Measurements from ENCODE around the gene PAX1. TPM values are rescaled to one million over a fixed set of nuclear protein-coding genes. Genes with fewer than 3 reads are reported as not detected.

PAX1 gene
- total RNA-seq, 2 donors from 2014 or later = not detected

GRCh38 chr20:21681234-21681921 lies 24.1 kb upstream of the PAX1 start:
- Histone ChIP-seq H3K4me1 (ENCODE audit: control insufficient read depth, insufficient read depth, low read length) (no peaks in the 10 kb centered on the region), H3K9ac (ENCODE audit: extremely low read depth, low read length, poor library complexity, severe bottlenecking) (no peak overlapping the region), H3K9me3 (ENCODE audit: control insufficient read depth, low read length) (no peaks in the 10 kb centered on the region), H3K27me3 (ENCODE audit: control insufficient read depth, insufficient read depth, low read length, poor library complexity, severe bottlenecking) (no peaks in the 10 kb centered on the region), H3K27ac (ENCODE audit: low read depth, low read length) (no peak overlapping the region), H3K4me3 (ENCODE audit: low read length) (no peak overlapping the region), H3K36me3 (ENCODE audit: control insufficient read depth, insufficient read depth, low read length) (no peaks in the 10 kb centered on the region)
- Mint-ChIP-seq H3K4me1 (no peaks in the 10 kb centered on the region), H3K27ac (no peak overlapping the region), H3K27me3 (ENCODE audit: insufficient read depth) (peaks cover 5% of the 10 kb centered on the region), H3K9me3 (no peaks in the 10 kb centered on the region), H3K36me3 (ENCODE audit: low read depth) (no peaks in the 10 kb centered on the region), H3K4me3 (no peak overlapping the region)
- DNase-seq = no peak
- no peak for TF ChIP-seq CTCF (conservative IDR thresholded peaks at IDR 0.05)
- WGBS, 2 experiments (ENCODE audit: insufficient coverage in 1 of 2, insufficient read length in 1 of 2) = 89 to 91% methylated on average over 11 to 14 of the region's 14 CpGs

- no peak overlapping the region for H3K9ac ChIP-seq (ENCODE audit: extremely low read depth, low read length, poor library complexity, severe bottlenecking)
- DNase-seq = no peak
- 92 to 94% methylated on average over 9 to 10 of the region's 10 CpGs for WGBS, 2 experiments (ENCODE audit: insufficient coverage in 1 of 2, insufficient read length in 1 of 2)
- peaks cover 5% of the 10 kb centered on the region for H3K27me3 Mint-ChIP-seq (ENCODE audit: insufficient read depth)
- no peak overlapping the region for H3K27ac Mint-ChIP-seq
- no peaks in the 10 kb centered on the region for H3K27me3 ChIP-seq (ENCODE audit: control insufficient read depth, insufficient read depth, low read length, poor library complexity, severe bottlenecking)
- no peak overlapping the region for H3K4me3 ChIP-seq (ENCODE audit: low read length)
- no peak for TF ChIP-seq CTCF (conservative IDR thresholded peaks at IDR 0.05)
- H3K4me1 Mint-ChIP-seq = no peaks in the 10 kb centered on the region
- H3K27ac ChIP-seq (ENCODE audit: low read depth, low read length) = no peak overlapping the region
- no peaks in the 10 kb centered on the region for H3K36me3 ChIP-seq (ENCODE audit: control insufficient read depth, insufficient read depth, low read length)
- no peak overlapping the region for H3K4me3 Mint-ChIP-seq
- no peaks in the 10 kb centered on the region for H3K9me3 Mint-ChIP-seq
- H3K4me1 ChIP-seq (ENCODE audit: control insufficient read depth, insufficient read depth, low read length) = no peaks in the 10 kb centered on the region
- no peaks in the 10 kb centered on the region for H3K9me3 ChIP-seq (ENCODE audit: control insufficient read depth, low read length)
- no peaks in the 10 kb centered on the region for H3K36me3 Mint-ChIP-seq (ENCODE audit: low read depth)
Measured at GRCh38 chr20:21681922-21682318, 23.5 kb upstream of the PAX1 start.

- no peak for TF ChIP-seq CTCF (conservative IDR thresholded peaks at IDR 0.05)
- Mint-ChIP-seq H3K27me3 (ENCODE audit: insufficient read depth) (peaks cover 5% of the 10 kb centered on the region), H3K4me1 (no peaks in the 10 kb centered on the region), H3K27ac (no peak overlapping the region), H3K9me3 (no peaks in the 10 kb centered on the region), H3K4me3 (no peak overlapping the region), H3K36me3 (ENCODE audit: low read depth) (no peaks in the 10 kb centered on the region)
- H3K36me3 ChIP-seq (ENCODE audit: control insufficient read depth, insufficient read depth, low read length) = no peaks in the 10 kb centered on the region
- no peaks in the 10 kb centered on the region for H3K27me3 ChIP-seq (ENCODE audit: control insufficient read depth, insufficient read depth, low read length, poor library complexity, severe bottlenecking)
- no peaks in the 10 kb centered on the region for H3K4me1 ChIP-seq (ENCODE audit: control insufficient read depth, insufficient read depth, low read length)
- H3K9ac ChIP-seq (ENCODE audit: extremely low read depth, low read length, poor library complexity, severe bottlenecking) = no peak overlapping the region
- no peaks in the 10 kb centered on the region for H3K9me3 ChIP-seq (ENCODE audit: control insufficient read depth, low read length)
- no peak overlapping the region for H3K27ac ChIP-seq (ENCODE audit: low read depth, low read length)
- 89 to 91% methylated on average over 5 to 8 of the region's 8 CpGs for WGBS, 2 experiments (ENCODE audit: insufficient coverage in 1 of 2, insufficient read length in 1 of 2)
- DNase-seq = no peak
- H3K4me3 ChIP-seq (ENCODE audit: low read length) = no peak overlapping the region
Measured at GRCh38 chr20:21682521-21682954, 22.9 kb upstream of the PAX1 start.
